HG02943 (cell line): ENCODE data around the gene IGF2BP3.
"Not testable (repeated sequence)": the region's sequence is repeated elsewhere in the genome, so short reads cannot be mapped to it uniquely, and the experiment has no call there.

Experiments used
- ATAC-seq: cut with Tn5 transposase; IDR thresholded peaks from one replicate; pipeline ENCODE4 v1.9.1; 2021; ENCODE audit warnings: mild to moderate bottlenecking, low read depth, moderate library complexity; ENCODE audit not compliant: unreplicated experiment

Gene IGF2BP3

DNA sequence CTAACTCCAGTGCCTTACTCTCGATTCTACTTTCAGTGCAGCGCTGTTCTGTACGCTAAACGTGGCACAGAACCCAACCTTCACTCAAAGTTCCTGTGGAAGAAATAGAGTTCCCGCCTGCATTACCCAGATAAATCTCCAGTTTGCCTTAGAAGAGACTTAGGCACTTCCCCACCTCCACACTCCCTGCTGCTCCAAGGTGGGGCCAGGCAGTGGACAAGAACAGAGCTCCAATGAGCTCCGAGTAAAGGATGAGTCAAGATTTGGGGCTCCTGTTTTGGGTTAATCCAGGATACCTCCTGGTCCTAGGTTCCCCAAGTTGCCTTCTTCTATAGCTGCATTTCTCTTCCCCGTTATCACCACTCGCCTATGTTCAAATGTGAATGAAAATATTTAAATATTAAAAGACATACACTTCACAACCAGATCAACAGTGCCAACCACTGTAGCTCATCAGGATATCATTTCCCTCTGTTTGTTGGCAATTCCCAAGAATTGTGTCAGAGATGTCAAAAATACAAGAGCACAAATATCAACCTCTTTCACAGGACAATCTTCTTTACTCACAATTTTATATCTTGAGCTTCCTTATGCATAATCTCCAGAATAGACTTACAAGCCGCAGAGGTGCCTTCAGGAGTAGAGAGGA, 123.1 kb downstream of the IGF2BP3 start:
- no peak for ATAC-seq

DNA sequence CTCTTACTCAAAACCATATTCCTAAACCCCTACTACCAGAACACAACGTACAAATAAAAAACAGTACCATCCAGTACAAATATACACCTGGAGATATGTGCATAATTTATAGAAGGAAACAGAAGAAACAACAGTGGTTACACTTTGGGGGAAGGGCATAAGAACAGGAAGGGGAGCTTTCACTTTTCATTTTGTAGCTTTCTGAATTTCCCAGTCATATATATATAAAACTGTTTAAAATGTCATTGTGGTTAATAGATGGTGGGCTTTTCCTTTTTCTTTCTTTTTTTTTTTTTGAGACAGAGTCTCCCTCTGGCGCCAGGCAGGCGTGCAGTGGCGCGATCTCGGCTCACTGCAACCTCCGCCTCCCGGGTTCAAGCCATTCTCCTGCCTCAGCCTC, 124.0 kb downstream of the IGF2BP3 start:
- ATAC-seq = no peak

DNA sequence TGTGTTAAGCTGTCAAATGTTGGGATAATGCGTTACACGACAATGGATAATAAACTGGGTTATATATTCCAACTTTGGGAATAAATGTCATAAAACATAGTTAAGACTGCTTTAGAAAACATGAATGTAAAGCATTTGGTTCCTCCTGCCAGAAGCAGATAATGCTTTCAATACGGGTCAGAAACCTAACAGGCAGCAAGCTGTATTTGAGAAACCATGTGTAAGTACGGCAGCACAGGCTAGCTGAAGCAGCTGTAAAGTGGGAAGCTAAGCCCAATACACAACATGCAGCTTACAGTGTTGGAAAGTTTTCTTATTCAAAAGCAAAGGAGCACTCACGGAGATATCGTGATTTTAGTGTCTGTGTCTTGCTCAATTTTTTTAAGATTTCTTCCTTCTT, 124.7 kb downstream of the IGF2BP3 start:
- ATAC-seq = no peak

DNA sequence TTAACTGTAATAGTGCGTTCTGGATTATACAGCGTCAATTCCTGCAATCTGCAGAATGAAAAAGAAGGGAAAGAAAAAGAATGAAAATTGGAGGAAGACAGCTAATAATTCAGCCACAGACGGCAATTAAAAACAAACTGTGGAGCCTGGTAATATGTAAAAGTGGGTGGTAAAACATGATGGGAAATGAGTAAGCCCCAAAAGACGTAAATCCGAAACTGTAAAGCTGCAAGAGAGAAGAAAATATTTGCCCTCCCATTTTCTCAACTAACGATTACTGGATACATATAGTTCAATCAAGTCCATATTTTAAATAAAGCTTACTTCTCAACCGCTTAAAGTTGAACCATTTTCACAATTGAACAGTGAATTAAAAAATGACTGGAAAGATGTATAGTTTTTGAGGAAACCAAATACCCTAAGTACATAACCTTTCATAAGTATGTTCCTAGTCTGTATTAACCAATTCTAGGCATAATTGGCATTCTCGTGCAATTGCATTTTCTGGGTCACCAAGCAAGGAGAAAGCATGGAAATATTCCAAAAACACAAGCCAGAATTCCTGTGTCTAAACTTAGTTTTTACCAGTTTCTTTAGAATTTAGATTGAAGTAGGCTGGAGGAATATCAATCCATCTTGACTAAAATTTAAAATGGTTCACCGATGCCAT, 126.3 kb downstream of the IGF2BP3 start:
- no peak for ATAC-seq

DNA sequence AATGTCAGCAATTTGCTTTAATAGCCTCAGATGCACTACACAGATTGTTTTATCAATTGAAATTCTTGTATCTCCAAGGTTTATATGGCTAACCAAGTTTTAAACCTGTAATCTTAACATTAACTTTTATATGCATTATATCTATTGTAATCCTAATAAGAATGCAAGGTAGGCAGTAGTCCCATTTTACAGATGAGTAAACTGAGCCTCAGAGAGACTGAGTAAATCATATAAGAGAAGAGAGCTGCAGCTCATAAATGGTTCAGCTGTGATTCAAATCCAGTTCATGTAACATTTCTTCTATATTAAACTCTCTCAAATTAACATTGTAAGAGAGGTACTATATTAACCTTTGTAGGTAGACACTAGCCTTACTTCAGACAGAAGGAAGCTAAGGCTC, 127.2 kb downstream of the IGF2BP3 start:
- no peak for ATAC-seq

DNA sequence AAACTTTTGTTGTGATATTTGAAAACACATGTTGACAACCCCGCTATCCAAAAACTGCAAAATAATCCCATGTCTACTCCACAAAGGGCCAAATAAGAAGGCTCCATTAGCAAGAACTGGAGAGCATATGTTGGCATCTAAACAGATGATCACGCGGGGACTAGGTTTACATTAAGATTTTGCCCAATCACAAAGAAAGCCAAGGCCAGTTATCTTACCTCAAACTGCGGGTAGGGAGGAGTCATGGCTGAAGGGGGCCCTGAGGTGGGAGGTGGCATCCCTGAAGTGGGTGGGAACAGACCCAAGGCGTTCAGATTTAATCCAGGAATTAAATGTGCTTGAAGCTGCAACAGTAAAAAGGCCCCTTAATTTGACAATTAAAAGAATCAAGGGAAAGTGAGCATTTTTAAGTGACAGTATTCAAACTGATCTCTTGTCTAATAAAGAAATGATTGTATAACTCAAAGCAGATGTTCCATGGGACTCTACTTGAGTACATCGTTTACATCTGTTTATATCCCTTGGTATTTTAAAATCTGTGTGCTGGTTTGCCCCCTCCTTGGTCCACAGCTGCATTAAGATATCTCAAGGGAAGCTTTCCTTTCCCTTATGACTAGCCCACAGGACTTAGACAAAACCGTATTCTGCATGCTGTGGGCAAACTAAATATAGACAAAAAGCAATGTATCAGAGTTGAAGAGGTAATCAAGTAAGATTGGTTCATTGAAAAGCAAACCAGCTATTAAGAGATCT, 128.3 kb downstream of the IGF2BP3 start:
- no peak for ATAC-seq

DNA sequence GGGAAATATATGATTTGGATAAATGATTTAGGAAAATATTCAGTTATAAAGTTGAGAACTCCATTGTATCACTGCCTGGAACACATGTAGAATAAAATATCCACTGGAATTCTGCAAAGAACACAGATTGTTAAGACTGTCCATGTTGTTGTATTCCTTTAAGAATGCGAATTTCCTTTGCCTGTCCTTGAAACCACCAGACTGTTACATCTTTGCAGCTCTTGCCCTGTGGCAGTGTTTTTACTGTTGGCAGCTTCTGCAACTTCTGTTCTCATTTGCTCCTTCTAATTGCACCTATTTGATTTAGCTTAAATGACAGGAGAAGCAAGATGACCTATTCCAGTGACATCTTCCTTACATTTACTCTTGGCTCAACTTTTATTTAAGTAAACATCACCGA, 131.4 kb downstream of the IGF2BP3 start:
- ATAC-seq = no peak

DNA sequence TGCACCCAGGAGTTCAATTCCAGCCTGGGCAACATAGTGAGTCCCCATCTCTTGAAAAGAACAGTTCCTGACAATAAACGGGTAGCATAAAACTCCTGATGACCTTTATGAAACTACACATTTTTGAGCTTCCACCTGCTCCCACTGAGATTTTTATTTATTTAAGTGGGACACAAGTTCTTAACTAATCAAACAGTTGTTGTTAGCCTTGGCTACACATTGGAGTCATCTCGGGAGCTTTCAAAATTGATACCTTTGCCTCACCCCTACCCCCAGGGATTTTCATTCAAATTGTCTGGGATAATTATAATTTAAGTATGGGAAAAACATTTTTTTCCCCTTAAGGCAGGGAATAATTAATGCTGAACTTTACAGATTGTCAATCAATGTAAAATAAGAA, 131.9 kb downstream of the IGF2BP3 start:
- no peak for ATAC-seq

DNA sequence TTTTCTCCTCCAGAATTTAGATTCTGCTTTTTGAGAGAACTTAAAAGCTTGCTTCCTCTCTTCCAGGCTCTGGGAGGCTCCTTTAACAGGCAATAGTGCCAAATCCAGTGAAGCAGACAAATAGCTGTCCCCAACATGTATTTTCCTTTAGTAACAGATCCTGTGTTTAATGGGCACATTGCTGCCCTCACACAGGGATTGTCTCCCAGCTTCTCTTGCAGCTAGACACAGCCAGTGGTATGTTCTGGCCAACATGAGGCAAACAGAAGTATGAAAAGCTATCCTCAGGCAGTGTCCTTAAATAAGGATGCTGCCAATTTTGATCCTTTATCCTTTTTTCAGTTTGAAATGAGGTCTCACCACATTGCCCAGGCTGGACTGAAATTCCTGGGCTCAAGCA, 132.9 kb downstream of the IGF2BP3 start:
- no peak for ATAC-seq

DNA sequence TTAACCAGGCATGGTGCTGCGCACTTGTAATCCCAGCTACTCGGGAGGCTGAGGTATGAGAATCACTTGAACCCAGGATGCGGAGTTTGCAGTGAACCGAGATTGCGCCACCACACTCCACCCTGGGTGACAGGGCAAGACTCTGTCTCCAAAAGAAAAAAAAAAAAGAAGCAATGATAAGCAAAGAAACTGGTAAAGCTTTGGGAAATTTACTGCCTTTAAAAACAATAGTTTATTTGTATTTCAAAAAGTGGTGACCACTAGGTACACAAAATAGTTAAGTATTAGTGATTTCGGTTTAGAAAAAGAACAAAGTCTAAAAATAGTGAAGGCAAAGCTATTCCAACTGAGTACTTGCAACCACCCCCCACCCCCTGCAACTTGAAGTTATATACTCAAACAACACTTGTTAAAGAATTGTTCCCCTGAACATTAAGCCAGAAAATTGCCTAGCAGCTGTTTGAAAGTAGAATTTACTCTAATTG, 133.4 kb downstream of the IGF2BP3 start:
- no peak for ATAC-seq

DNA sequence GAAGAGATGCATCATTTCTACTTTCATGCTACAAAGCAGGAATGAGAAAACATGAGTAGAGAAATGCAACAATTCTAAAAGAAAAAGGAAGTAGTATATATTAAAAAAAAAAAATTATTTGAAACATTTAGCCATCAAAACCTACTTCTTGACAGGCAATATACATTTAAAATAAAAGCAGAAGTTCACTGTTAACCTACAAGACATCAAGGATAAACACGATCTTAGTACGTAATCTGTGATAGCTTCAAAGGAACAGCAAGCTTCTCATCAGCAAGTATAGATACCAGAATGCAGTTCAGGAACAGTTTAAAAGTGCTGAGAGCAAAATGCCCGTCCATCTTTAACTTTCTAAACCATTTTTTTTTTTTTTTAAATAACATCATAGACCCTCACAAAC, 134.2 kb downstream of the IGF2BP3 start:
- no peak for ATAC-seq

DNA sequence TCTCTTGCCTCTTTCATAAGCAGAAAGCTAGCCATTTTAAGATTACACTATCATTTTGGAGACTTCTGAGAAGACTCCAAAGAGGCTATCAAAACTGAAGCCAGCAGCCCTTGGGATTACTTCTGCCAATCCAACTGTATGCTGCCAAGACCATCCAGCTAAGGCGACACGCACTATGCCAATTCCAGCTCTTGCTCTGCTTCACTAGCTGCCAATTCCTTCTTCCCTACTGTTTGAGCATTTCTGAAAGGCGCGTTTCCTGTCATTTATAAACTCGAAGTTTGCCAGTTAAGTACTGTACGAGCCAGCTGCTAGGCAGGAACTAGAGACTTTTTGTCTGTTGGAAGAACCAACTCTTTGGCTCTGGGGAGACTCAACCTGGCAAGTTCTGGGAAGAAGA, 134.7 kb downstream of the IGF2BP3 start:
- no peak for ATAC-seq

DNA sequence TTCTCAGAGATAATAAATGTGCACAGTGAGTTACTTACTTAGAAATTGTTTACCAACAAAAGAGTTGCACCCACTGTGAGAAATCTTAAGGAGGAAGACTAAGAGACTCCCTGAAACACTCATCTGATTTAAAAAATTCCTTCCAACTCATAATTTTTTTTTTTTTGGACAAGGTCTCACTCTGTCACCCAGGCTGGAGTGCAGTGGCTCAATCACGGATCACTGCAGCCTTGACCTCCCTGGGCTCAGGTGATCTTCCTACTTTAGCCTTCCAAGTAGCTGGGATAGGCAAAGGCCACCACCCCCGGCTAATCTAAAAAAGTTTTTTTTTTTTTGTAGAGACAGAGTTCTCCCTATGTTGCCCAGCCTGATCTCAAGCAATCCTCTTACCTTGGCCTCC, 135.2 kb downstream of the IGF2BP3 start:
- no peak for ATAC-seq

DNA sequence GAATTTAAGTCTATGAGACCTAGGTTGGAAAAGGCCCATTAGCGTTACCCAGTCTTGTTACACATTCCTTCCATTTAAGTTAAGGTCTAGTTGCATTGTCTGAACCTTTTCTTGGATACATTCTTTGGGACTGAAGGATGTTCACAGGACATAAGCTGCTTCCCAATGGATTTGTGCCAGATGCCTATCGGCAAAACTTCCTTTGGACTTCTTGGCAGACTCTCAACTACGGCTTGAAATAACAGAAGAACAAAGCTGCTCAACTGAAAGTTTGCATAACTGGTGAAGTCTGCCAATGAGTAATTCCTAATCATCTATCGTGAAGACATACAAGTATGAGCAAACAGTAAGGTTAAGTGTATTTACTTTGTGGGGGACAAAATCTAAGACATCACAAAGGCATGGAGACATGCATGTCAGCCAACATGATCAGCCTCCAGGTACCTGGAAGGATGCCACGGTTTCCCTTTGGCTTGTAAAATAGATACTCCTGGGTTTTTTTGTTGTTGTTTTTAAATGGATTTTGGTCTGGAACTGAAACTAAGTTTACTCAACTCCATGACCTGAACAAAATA, 135.7 kb downstream of the IGF2BP3 start:
- ATAC-seq = no peak

DNA sequence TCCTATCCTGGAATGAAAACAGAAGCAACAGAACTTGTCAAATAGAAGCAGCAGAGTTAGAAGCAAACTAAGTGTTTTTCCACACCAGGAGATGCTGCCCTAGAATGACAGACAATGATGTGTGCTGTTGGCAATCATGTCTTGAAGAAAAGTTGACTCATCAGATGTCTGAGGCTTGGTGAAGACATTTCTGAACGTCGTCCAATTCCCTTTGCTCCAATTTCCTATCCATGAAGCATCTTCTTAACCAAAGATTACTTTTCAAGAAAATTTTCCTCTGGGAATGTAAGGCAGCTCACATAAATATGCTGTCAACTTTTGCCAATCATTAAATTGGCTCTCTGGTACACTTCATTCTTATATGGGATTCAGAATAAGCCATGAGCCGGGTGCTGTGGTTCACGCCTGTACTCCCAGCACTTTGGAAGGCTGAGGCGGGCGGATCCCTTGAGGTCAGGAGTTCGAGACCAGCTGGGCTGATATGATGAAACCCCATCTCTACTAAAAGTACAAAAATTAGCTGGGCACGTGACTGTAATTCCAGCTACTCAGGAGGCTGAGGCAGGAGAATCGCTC, 136.5 kb downstream of the IGF2BP3 start:
- ATAC-seq = no peak

DNA sequence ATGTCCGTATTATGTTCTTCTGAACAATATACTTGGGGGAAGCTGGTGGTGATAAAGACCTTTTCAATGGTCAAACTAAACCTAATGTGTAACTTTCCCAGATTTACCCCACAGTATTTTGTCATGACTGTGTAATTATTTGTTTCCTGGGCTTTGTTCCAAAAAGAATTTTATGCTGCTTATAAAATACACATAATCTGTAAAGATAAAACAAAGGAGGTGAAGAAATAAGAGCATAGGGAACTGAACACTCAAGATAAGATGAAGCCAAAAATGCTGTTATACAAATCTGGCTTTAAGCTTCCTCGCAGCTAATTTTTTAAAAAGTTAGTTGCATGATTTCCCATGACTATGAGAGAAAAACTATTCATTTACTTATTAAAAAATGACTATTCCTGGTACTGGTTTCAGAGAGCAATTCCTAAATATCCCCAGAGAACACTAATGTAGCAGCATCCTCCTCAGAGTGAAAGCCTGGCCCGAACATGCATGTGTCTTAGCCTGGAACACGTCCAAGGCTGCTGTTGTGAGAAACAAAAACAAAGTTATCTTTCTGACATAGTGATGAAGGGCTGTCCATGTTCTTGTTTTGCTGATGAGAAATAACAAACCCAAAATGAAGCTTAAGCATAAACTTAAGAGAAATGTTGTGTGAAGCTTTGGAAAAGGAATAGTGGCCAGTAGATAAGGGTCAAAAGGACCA, 137.2 kb downstream of the IGF2BP3 start:
- ATAC-seq = no peak

DNA sequence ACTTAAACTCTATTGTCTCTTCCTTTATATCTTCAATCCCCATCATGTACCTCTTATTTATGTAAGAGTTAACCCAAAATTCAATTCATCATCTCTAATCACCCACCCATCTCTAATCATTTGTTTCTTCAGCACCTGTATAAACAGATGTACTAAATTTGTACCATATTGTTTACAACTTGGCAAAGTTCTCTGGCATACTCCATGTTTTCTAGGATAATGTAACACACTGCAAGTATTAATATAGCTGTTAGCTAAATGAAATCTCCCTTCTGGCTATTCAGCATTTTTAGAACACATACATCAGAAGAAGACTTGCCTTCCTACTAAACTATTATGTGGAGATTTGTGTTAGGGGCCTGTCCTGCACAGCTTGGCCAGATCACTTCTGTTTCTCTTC, 138.1 kb downstream of the IGF2BP3 start:
- ATAC-seq = no peak

DNA sequence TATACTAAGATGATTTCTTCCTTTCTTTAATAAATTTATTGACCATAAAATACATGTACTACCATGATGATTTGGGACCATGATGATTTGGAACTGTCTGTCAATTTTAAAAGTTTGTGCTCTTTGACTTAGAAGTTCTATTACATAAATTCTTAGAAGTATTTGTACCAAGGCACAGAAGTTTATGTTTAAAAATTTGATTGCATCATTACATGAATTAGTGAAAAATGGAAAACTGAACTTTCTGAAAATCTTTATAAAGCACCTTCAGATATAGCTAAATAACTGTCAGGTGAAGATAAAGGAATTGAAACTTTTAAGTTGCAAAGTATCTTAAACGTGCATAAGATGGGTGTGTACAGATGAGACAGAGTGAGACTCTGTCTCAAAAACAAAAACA, 139.2 kb downstream of the IGF2BP3 start:
- ATAC-seq = no peak

DNA sequence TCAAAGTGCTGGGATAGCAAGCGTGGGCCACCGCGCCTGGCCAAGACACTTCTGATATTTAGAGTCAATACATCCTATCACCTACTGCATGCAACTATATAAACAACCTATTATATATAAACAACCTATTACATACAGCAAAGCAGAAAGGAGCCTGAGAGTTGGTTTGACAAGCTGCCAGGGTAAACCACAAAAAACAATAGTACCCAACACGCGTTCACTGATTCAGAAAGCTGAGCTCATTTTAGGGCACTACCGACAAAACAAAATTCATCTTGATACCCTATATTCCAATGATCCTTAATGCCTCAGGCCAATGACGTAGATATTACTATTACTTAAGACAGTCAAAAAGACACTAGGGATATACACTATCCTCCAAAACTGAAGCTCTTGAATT, 154.9 kb downstream of the IGF2BP3 start:
- ATAC-seq = no peak

DNA sequence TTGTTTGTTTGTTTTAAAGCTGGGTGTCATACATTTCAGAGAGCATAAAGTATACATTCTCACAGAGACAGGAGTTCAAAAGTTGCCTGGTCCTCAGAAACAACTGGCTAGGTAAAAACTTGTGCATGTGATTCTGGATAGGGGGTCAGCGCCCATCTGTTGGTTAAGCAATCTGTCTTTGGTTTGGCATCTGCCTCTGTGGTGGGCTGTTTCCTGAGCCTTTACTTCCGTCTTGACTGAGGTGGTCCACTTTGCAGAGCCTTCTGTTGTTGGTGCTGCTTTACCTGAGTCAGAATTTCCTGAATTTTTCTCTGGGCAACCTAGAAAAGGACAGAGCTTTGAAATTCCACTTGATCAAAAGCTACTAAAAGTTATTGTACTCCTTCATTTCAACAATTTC, 158.2 kb downstream of the IGF2BP3 start:
- not testable (repeated sequence) for ATAC-seq
